GM21447 (cell line): ENCODE measurements around the gene FBXO21.
"Not testable (repeated sequence)": the region's sequence is repeated elsewhere in the genome, so short reads cannot be mapped to it uniquely, and the experiment has no call there.

ENCODE experiments used
- ATAC-seq: cut with Tn5 transposase; IDR thresholded peaks from one replicate; pipeline ENCODE4 v1.9.1; 2021; ENCODE audit not compliant: unreplicated experiment

FBXO21 gene

DNA sequence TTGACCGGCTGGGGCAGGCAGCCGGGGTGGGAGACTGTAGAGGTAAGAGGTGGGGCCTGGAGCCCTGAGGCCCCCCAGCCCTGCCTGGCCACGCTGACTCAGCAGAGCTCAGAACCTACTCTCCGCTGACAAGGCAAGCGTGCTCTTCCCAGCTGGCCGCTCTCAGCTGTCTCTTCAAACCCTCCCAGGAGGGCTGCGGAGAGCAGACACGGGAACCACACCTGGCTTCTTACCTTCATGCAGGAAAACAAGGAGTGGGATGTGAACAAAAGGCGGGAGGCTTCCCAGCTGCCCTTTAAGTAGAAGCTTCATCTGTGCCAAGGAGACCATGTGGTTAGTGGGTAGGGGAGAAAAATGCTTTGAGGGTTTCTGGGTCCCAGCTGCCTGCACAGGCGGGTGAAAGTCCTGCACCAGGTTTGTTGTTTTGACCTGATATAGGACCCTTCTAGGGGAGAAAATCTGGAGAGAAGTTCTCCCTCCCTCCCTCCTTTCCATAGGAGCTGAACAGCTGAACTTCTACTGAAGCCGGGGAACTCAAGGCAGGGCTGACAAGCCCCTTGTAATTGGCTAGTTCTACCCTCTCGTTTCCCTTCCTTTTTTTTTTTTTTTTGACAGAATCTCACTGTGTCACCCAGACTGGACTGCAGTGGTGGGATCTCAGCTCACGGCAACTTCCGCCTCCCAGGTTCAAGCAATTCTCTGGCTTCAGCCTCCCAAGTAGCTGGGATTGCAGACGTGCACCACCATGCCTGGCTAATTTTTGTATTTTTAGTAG lies 78.3 kb downstream of the FBXO21 start:
- ATAC-seq, result no peak

DNA sequence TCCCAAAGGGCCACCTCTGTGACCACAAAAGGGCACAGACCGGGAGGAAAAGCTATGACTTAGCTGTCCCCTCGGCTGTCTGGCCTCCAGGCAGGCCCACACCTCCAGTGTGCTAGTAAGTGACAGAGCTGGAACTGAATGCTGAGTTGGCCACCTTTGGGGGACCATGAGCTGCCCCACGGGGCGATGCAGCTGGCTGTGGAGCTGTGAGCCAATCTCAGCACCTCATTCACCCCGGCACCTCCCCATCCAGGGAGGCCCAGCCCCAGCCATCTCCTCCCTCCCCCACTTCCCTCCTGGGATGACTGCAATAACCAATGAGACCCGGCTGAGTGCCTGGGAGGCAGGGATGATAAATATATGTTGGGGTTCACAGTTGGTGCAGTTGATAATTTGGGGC lies 78.9 kb downstream of the FBXO21 start:
- ATAC-seq, result no peak

DNA sequence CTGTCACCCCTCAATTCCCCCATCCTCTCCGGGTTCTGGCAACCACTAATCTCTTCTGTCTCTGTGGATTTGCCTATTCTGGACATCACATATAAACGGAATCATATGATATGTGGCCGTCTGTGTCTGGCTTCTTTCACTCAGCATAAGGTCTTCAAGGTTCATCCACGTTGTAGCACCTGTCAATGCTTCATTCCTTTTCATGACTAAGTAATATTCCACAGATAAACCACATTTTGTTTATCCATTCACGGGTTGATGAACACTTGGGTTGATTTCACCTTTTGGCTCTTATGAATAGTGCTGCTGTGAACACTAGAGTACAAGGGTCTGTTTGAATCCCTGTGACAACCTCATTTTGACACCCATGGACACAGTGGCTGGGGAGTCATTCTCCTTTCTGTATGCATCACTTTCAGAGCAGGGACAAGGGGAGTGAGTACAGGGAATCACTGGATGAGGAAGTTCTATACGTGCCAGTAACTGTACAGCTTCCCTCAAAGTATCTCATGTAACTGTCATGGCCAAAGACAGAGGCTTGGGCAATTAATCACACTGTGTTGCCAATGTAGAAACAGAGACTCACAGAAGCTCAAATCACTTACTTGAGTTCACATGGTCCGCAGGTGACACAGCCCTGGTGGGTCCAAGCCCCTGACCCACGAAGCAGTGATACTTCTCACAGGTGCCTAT lies 80.2 kb downstream of the FBXO21 start:
- no peak for ATAC-seq

- no peak for ATAC-seq
Measured at GRCh38 chr12:117105902-117106301, 84.4 kb downstream of the FBXO21 start.

DNA sequence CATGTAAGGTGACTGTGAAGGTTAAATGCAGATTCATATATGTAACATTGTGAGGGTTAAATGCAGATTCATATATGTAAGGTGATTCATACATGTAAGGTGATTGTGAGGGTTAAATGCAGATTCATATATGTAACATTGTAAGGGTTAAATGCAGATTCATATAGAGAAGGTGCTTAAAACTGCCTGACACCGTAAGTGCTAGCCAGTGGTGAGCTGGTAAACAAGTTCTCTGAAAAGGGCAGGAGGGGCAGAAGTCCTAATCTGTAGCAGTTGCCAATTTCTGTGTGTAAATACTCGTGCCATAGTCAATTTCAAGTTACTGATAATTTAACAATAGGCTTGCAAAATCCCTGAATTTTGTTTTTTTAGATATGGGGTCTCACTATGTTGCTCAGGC lies 86.3 kb downstream of the FBXO21 start:
- not testable (repeated sequence) for ATAC-seq

- no peak for ATAC-seq
Measured at GRCh38 chr12:117102800-117103181, 87.5 kb downstream of the FBXO21 start.

DNA sequence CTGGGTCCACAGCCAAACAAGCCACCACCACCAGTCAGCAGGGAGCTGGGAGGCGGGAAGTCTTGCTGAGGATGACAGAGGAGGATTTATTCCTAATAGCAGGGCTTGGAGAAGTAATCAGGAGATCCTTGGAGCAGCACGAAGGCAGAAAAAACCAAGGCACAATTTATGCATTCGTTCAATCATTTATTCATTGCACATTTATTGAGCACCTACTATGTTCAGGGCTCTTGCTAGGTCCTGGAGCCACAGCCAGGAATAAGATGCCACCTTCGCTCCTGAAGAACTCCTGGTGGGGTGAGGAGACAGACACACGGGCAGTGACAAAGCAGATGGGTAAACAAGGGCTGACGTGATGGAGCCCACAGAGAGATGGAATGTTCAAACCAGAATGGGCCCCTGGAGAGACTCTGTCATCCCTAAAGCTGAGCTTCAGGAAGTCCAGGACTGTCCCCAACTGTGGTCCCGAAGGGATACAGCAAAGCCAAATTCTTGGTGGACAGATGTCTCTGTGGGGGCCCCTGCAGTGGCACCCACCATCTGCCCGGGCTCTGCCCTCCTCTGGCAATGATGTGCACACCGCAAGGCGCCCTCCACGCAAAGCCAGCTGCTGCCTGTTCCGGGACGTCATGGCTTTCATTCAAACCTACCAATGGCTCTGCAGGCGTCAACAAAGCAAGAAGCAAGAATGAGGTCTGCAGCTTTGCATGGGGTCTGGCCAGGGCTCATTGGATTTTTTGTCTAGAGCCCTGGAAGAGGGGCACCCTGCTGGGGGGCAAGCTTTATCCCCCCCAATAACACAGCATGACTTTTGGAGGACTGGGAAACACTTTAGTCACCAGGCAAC lies 88.1 kb downstream of the FBXO21 start:
- ATAC-seq, result no peak

- ATAC-seq, result no peak
Measured at GRCh38 chr12:117100851-117101673, 89.2 kb downstream of the FBXO21 start.

GRCh38 chr12:117100251-117100650 lies 90.0 kb downstream of the FBXO21 start:
- no peak for ATAC-seq

GRCh38 chr12:117098361-117099217 lies 91.7 kb downstream of the FBXO21 start:
- peak; percentile 51 for ATAC-seq

- no peak for ATAC-seq
Measured at GRCh38 chr12:117098024-117098360, 92.3 kb downstream of the FBXO21 start.

DNA sequence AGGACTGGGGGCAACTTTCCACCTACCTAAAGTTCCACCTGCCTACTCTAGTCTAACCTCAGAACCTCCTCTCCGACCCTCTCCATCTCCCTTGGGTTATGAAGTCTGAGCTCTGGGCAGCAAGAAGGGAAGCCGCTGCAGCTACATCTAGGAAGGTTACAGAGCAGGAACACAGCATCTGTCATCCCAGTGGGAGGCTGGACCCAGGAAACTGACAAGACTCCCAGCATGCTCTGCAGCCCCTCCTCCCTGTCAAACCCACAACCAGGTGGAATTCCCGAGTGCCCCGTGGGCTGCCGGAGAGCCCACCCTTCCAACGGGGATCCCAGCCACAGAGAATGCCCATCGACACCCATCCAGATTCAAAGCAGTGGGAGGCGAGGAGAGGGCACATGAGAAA lies 93.1 kb downstream of the FBXO21 start:
- ATAC-seq, result no peak

- ATAC-seq, result no peak
Measured at GRCh38 chr12:117096501-117097042, 93.7 kb downstream of the FBXO21 start.

GRCh38 chr12:117095191-117095590 lies 95.1 kb downstream of the FBXO21 start:
- not testable (repeated sequence) for ATAC-seq

DNA sequence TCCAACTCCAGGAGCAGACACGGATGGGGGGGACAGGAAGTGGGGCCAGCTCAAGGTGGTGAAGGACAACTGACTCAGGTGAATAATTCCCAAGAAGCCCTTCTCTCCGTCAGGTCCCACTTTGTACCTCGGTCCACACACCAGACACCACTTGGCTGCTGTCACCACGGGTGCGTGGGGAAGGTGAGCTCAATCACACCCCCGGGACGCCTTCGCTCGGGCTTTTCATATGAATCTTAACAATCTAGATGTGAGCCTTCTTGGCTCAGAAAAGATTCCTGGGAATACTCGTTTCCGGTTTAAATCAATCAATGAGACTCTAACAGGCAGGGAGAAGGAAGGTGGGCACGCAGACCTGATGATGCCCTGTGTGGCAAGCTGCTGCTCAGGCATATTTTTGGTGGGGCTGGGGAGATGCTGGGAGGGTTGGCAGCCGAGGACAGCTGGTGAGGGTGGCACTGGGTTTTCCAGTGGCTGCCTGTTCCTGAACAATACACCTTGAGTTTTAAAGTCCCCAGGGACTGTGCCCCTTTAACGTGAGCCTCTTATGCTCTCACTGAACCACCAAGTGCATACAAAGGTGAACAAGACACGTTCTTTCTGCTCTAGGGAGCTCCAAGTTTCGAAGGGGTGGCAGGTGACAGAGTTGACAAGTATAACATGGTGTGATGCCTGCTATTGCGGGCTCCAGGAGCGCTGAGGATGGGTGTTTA lies 96.2 kb downstream of the FBXO21 start:
- ATAC-seq, result no peak

DNA sequence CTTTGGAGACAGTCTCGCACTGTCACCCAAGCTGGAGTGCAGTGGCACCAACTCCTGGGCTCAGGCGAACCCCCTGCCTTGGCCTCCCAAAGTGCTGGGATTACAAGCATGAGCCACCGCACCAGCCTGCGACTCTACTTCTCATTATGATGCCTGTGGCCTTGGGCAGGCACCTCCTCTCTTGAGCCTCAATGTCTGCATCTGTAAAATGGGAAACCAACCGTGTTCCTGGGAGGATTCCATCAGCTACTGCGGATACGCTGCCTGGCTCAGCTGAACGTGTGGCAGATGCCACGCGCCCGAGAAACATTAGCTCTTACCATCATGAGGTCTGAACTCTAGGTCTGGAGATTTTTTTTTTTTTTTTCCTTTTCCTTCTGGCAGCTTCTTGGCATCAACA lies 96.8 kb downstream of the FBXO21 start:
- ATAC-seq, result no peak

DNA sequence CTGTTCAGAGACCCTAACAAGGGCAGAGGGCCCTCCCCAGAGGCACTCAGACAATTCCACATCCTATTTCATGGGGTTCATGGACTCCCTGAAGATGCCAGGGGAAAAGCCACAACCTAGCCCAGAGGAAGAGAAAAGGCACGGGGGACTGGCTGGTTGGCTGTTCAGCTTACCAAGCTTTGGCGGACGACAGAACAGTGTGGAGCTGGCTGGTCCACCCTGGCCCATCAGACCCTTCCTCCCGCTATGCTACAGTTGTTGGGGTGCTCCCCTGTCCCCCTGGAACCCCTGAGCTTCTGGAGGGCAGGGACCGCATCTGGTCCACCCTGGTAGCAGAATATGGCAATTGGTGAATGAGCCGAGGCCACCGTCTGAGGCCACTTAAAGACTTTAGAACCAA lies 97.4 kb downstream of the FBXO21 start:
- no peak for ATAC-seq

- no peak for ATAC-seq
Measured at GRCh38 chr12:117092511-117092780, 97.8 kb downstream of the FBXO21 start.
